ENCODE results near the gene PTMA.

GRCh38 chr2:231673348-231673770 lies 35.0 kb upstream of the PTMA start:
- TF ChIP-seq ZNF274 (IDR thresholded peaks at IDR 0.05; ENCODE audit: low read depth, low read length) (no peak), SUZ12 (IDR thresholded peaks at IDR 0.05; ENCODE audit: extremely low read depth, insufficient read depth, insufficient read length) (no peak)
